ENCODE data around the gene ITGB7. TPM values are rescaled to one million over a fixed set of nuclear protein-coding genes. Genes with fewer than 3 reads are reported as not detected.

Gene ITGB7
- polyA plus RNA-seq, 1 of the 3 experiments (the other 2 are of a cell fraction), result 0.25 TPM

- no peak overlapping the region for H3K27ac ChIP-seq (ENCODE audit: low read depth in 2 of 2, low read length in 1 of 2)
- DNase-seq, result no peak
- CTCF ChIA-PET, result interaction anchor here (1.9 to 23.1 kb wide), 5 partner anchors 10 to 119 kb away, joined by 5 to 272 read pairs (median 33); no protein-coding TSS in a partner anchor
- 95% methylated on average over 6 of the region's 6 CpGs for WGBS (ENCODE audit: low lambda C conversion rate)
- peaks cover 41% of the 10 kb centered on the region for H3K79me2 ChIP-seq (ENCODE audit: insufficient read depth)
- H3K36me3 ChIP-seq (replicated peaks in 1 of 2; ENCODE audit: control insufficient read depth in 1 of 2, insufficient read depth in 2 of 2, low read length in 1 of 2), result peaks cover 58 to 68% of the 10 kb centered on the region in 2 experiments
- no peaks in the 10 kb centered on the region for H3K9me2 ChIP-seq
- no peak overlapping the region for H3K4me2 ChIP-seq
- no peak overlapping the region for H3K4me3 ChIP-seq (ENCODE audit: low read depth in 2 of 2, low read length in 1 of 2)
- peaks cover 12 to 35% of the 10 kb centered on the region in 2 experiments; a peak in 3 of 4 replicates for H3K4me1 ChIP-seq (ENCODE audit: control insufficient read depth in 1 of 2, insufficient read depth in 2 of 2, low read depth in 1 of 2, low read length in 1 of 2)
- H3K9ac ChIP-seq, result no peak overlapping the region
- TF ChIP-seq ELF1 (IDR thresholded peaks at IDR 0.05) (no peak), FOSL2 (IDR thresholded peaks at IDR 0.05; ENCODE audit: borderline replicate concordance, low read depth) (no peak), RXRA (IDR thresholded peaks at IDR 0.05; ENCODE audit: borderline replicate concordance, low read depth) (no peak), NRF1 (IDR thresholded peaks at IDR 0.05; ENCODE audit: low read depth, low read length) (no peak), IRF3 (IDR thresholded peaks at IDR 0.05; ENCODE audit: low read depth, low read length) (no peak), CHD2 (IDR thresholded peaks at IDR 0.05; ENCODE audit: low read length, partially characterized antibody) (no peak), GABPA (IDR thresholded peaks at IDR 0.05; ENCODE audit: low read depth) (no peak), RAD21 (IDR thresholded peaks at IDR 0.05; ENCODE audit: low read length) (no peak), GATA2 (CRISPR knock-in tag; IDR thresholded peaks at IDR 0.05) (no peak), USF1 (IDR thresholded peaks at IDR 0.05; ENCODE audit: borderline replicate concordance, low read depth) (no peak), FOXJ3 (CRISPR knock-in tag; IDR thresholded peaks at IDR 0.05) (no peak), EZH2phosphoT487 (IDR thresholded peaks at IDR 0.05; ENCODE audit: borderline replicate concordance, low read depth) (no peak), JUND (IDR thresholded peaks at IDR 0.05) (no peak), TCF12 (IDR thresholded peaks at IDR 0.05) (no peak), RCOR1 (IDR thresholded peaks at IDR 0.05; ENCODE audit: low read length) (no peak), POLR2AphosphoS5 (IDR thresholded peaks at IDR 0.05; ENCODE audit: low read depth, low read length) (no peak), MXI1 (IDR thresholded peaks at IDR 0.05; ENCODE audit: low read depth, low read length) (no peak)
- TF ChIP-seq, protein P1, sequence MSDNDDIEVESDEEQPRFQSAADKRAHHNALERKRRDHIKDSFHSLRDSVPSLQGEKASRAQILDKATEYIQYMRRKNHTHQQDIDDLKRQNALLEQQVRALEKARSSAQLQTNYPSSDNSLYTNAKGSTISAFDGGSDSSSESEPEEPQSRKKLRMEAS (IDR thresholded peaks at IDR 0.05; ENCODE audit: low read depth), result no peak
- TF ChIP-seq, protein P2, sequence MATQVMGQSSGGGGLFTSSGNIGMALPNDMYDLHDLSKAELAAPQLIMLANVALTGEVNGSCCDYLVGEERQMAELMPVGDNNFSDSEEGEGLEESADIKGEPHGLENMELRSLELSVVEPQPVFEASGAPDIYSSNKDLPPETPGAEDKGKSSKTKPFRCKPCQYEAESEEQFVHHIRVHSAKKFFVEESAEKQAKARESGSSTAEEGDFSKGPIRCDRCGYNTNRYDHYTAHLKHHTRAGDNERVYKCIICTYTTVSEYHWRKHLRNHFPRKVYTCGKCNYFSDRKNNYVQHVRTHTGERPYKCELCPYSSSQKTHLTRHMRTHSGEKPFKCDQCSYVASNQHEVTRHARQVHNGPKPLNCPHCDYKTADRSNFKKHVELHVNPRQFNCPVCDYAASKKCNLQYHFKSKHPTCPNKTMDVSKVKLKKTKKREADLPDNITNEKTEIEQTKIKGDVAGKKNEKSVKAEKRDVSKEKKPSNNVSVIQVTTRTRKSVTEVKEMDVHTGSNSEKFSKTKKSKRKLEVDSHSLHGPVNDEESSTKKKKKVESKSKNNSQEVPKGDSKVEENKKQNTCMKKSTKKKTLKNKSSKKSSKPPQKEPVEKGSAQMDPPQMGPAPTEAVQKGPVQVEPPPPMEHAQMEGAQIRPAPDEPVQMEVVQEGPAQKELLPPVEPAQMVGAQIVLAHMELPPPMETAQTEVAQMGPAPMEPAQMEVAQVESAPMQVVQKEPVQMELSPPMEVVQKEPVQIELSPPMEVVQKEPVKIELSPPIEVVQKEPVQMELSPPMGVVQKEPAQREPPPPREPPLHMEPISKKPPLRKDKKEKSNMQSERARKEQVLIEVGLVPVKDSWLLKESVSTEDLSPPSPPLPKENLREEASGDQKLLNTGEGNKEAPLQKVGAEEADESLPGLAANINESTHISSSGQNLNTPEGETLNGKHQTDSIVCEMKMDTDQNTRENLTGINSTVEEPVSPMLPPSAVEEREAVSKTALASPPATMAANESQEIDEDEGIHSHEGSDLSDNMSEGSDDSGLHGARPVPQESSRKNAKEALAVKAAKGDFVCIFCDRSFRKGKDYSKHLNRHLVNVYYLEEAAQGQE (IDR thresholded peaks at IDR 0.05; ENCODE audit: low read depth, low read length), result no peak
- TF ChIP-seq, protein P3, sequence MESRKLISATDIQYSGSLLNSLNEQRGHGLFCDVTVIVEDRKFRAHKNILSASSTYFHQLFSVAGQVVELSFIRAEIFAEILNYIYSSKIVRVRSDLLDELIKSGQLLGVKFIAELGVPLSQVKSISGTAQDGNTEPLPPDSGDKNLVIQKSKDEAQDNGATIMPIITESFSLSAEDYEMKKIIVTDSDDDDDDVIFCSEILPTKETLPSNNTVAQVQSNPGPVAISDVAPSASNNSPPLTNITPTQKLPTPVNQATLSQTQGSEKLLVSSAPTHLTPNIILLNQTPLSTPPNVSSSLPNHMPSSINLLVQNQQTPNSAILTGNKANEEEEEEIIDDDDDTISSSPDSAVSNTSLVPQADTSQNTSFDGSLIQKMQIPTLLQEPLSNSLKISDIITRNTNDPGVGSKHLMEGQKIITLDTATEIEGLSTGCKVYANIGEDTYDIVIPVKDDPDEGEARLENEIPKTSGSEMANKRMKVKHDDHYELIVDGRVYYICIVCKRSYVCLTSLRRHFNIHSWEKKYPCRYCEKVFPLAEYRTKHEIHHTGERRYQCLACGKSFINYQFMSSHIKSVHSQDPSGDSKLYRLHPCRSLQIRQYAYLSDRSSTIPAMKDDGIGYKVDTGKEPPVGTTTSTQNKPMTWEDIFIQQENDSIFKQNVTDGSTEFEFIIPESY (IDR thresholded peaks at IDR 0.05; ENCODE audit: borderline replicate concordance, low read depth), result no peak
- H2AFZ ChIP-seq (ENCODE audit: low read depth), result no peak overlapping the region
- no peaks in the 10 kb centered on the region for H3K27me3 ChIP-seq (ENCODE audit: insufficient read depth)
- H4K20me1 ChIP-seq (ENCODE audit: insufficient read depth), result no peaks in the 10 kb centered on the region; the same call in 1 of the 2 replicates
- no peaks in the 10 kb centered on the region for H3K9me3 ChIP-seq
- POLR2A ChIA-PET, result no interaction called here
- peaks cover 20% of the 10 kb centered on the region for H3F3A ChIP-seq (replicated peaks; ENCODE audit: insufficient read depth)
Measured at GRCh38 chr12:53184828-53185227, 22.2 kb downstream of the ITGB7 start.
